ENCODE results near the gene CLDN7. TPM values are rescaled to one million over a fixed set of nuclear protein-coding genes. Genes with fewer than 3 reads are reported as not detected.

Gene CLDN7
- total and polyA plus RNA-seq, 12 donors: 1.6 to 35.6 (median 6.8) TPM

DNA sequence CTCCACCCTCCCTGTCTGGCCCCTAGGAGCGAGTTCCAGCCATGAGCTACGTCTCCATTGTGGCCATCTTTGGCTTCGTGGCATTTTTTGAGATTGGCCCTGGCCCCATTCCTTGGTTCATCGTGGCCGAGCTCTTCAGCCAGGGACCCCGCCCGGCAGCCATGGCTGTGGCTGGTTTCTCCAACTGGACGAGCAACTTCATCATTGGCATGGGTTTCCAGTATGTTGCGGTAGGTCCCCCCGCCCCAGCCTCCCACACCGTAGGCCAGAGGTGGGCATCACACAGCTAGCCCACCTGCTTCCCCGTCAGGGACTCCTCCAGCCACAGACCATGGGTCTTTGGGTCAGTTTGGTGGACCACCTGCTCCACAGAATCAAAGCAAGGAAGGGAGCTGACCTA lies 23.4 kb upstream of the CLDN7 start:
- no peak for DNase-seq
- H3K27me3 ChIP-seq: peaks cover 7% of the 10 kb centered on the region
- intact Hi-C loops (cut with DNase I): no loop called here
- H3K36me3 ChIP-seq (replicated peaks in 1 of 2): no peaks in the 10 kb centered on the region
- no peak for TF ChIP-seq POLR2A (IDR thresholded peaks at IDR 0.05)
- TF ChIP-seq, protein P1, sequence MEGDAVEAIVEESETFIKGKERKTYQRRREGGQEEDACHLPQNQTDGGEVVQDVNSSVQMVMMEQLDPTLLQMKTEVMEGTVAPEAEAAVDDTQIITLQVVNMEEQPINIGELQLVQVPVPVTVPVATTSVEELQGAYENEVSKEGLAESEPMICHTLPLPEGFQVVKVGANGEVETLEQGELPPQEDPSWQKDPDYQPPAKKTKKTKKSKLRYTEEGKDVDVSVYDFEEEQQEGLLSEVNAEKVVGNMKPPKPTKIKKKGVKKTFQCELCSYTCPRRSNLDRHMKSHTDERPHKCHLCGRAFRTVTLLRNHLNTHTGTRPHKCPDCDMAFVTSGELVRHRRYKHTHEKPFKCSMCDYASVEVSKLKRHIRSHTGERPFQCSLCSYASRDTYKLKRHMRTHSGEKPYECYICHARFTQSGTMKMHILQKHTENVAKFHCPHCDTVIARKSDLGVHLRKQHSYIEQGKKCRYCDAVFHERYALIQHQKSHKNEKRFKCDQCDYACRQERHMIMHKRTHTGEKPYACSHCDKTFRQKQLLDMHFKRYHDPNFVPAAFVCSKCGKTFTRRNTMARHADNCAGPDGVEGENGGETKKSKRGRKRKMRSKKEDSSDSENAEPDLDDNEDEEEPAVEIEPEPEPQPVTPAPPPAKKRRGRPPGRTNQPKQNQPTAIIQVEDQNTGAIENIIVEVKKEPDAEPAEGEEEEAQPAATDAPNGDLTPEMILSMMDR (IDR thresholded peaks at IDR 0.05): no peak
- no peak overlapping the region for H3K27ac ChIP-seq
- no peaks in the 10 kb centered on the region for H3K9me3 ChIP-seq (replicated peaks in 1 of 3)
- WGBS, 4 donors: 89 to 94% (median 91%) methylated on average over 2 to 12 of the region's 12 CpGs
- H3K4me3 ChIP-seq: no peak overlapping the region
- peaks cover 17 to 20% of the 10 kb centered on the region in 2 donors for H3K4me1 ChIP-seq (replicated peaks in 1 of 2)

DNA sequence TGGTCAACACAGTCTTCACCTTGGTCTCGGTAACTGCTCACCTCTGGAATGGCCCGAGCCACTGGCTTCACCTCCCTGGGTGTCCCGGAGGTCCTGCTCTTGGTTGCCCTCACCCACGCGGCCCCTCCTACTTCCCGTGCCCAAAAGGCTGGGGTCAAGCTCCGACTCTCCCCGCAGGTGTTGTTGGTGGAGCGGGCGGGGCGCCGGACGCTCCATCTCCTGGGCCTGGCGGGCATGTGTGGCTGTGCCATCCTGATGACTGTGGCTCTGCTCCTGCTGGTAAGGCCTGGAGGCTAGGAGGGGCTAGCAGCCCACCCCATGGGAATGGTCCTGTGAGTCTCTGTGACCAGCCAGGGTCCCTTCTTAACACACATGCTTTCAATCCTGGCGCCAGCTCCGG lies 22.6 kb upstream of the CLDN7 start:
- no peak overlapping the region for H3K4me3 ChIP-seq
- H3K36me3 ChIP-seq (replicated peaks in 1 of 2): no peaks in the 10 kb centered on the region
- DNase-seq: no peak
- WGBS, 4 donors: 91 to 97% (median 95%) methylated on average over 10 to 16 of the region's 16 CpGs
- H3K27me3 ChIP-seq: peaks cover 3% of the 10 kb centered on the region
- no peaks in the 10 kb centered on the region for H3K9me3 ChIP-seq (replicated peaks in 1 of 3)
- H3K27ac ChIP-seq: no peak overlapping the region
- intact Hi-C loops (cut with DNase I): loop anchor here in 1 of 2 donors (5.0 kb wide), 1 partner anchor 57 kb away; no protein-coding TSS in a partner anchor
- TF ChIP-seq, protein P1 (IDR thresholded peaks at IDR 0.05): no peak
- no peak for TF ChIP-seq POLR2A (IDR thresholded peaks at IDR 0.05)
- H3K4me1 ChIP-seq (replicated peaks in 1 of 2): peaks cover 18 to 21% of the 10 kb centered on the region in 2 donors

DNA sequence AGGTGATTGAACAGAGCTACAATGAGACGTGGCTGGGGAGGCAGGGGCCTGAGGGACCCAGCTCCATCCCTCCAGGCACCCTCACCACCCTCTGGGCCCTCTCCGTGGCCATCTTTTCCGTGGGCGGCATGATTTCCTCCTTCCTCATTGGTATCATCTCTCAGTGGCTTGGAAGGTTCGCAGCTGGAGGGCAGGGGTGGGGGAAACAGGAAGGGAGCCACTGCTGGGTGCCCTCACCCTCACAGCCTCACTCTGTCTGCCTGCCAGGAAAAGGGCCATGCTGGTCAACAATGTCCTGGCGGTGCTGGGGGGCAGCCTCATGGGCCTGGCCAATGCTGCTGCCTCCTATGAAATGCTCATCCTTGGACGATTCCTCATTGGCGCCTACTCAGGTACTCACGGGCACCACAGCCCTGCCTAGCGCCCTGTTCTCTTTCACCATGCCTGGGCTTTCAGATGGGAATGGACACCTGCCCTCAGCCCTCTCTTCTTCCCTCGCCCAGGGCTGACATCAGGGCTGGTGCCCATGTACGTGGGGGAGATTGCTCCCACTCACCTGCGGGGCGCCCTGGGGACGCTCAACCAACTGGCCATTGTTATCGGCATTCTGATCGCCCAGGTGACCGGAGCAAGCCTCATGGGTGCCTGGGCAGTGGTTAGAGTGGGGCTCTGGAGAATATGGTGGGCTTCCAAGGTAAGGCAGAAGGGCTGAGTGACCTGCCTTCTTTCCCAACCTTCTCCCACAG lies 21.4 kb upstream of the CLDN7 start:
- WGBS, 4 donors: 76 to 92% (median 88%) methylated on average over 8 to 18 of the region's 18 CpGs
- TF ChIP-seq POLR2A (IDR thresholded peaks at IDR 0.05): no peak
- TF ChIP-seq, protein P1 (IDR thresholded peaks at IDR 0.05): no peak
- peaks cover 18 to 21% of the 10 kb centered on the region in 2 donors for H3K4me1 ChIP-seq (replicated peaks in 1 of 2)
- H3K27ac ChIP-seq: no peak overlapping the region
- H3K4me3 ChIP-seq: no peak overlapping the region
- intact Hi-C loops (cut with DNase I): loop anchor here in 1 of 2 donors (5.0 kb wide), 1 partner anchor 59 kb away; no protein-coding TSS in a partner anchor
- no peak for DNase-seq
- H3K36me3 ChIP-seq (replicated peaks in 1 of 2): no peaks in the 10 kb centered on the region
- no peaks in the 10 kb centered on the region for H3K9me3 ChIP-seq (replicated peaks in 1 of 3)
- no peaks in the 10 kb centered on the region for H3K27me3 ChIP-seq

DNA sequence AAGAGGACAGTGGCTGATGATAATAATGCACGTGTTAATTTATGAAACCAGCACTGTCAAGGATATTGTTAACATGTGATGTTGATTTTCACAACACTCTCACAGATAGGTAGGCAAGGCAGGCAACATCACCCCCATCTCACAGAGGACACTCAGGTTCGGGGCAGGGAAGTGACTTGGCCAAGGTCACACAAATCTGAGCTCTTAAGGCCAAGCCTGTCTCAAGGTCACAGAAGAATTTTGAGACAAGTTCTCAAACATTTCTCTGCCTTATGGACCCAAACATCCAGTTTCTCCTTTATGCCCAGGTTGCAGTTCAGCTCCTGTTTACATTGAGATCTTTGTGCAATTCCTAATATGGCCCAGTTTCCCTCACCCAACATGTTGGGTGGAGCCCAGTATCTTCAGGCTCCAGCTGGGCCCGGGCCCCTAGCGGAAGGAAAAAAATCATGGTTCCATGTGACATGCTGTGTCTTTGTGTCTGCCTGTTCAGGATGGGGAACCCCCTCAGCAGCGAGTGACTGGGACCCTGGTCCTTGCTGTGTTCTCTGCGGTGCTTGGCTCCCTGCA lies 20.6 kb upstream of the CLDN7 start:
- no peaks in the 10 kb centered on the region for H3K36me3 ChIP-seq (replicated peaks in 1 of 2)
- DNase-seq: no peak

More for the DNA sequence above, 20.6 kb upstream of the CLDN7 start:
- TF ChIP-seq, protein P1 (IDR thresholded peaks at IDR 0.05): no peak
- no peak for TF ChIP-seq POLR2A (IDR thresholded peaks at IDR 0.05)
- peak overlapping the region in 1 of 4 donors; percentile 59 for H3K4me3 ChIP-seq
- no peaks in the 10 kb centered on the region for H3K9me3 ChIP-seq (replicated peaks in 1 of 3)
- 55 to 64% (median 59%) methylated on average over 5 to 6 of the region's 6 CpGs for WGBS, 4 donors
- H3K27me3 ChIP-seq: no peaks in the 10 kb centered on the region
- intact Hi-C loops (cut with DNase I): loop anchor here in 1 of 2 donors (5.0 kb wide), 1 partner anchor 59 kb away; no protein-coding TSS in a partner anchor
- peaks cover 18 to 21% of the 10 kb centered on the region in 2 donors for H3K4me1 ChIP-seq (replicated peaks in 1 of 2)
- H3K27ac ChIP-seq: peak overlapping the region in 1 of 5 donors; percentile 92

Data from adrenal gland (tissue), 12 donors.